ENCODE data around the gene FUOM.

The FUOM gene

DNA sequence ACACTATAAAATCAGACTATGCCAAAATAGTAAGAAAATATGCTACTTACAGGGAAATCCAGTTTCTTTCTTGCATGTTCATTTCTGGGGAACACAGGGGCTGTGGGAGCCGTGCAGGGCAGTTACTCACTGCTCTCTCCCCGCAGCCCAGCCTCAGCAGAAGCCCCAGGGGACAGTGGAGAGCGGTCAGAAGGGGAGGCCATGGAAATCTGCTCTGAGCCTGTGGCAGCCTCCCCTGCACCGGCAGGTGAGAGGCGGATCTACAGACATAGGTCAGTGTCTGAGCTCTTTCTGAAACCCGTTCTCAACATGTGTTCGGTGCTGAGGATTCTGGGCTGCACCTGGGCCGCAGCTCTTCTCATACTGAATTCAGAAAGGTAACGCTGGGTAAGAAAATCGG, 46.2 kb downstream of the FUOM start:
- peaks cover 0 to 7% (median 0%) of the 10 kb centered on the region in 11 experiments; a peak in 6 of 22 replicates for H3K9me3 ChIP-seq (replicated peaks in 1 of 11)
- TF ChIP-seq Cebpa-rat (IDR thresholded peaks at IDR 0.05) = no peak
- H3K4me2 ChIP-seq = no peak overlapping the region
- H4K20me1 ChIP-seq = peaks cover 13 to 65% (median 43%) of the 10 kb centered on the region in 11 experiments; a peak in 21 of 22 replicates
- no peaks in the 10 kb centered on the region for H3K27me3 ChIP-seq
- peaks cover 31 to 48% (median 38%) of the 10 kb centered on the region in 11 experiments for H3K36me3 ChIP-seq
- H3K9ac ChIP-seq = peak overlapping the region in 1 of 11 experiments; percentile 4; a peak in 2 of 22 replicates
- H3K4me1 ChIP-seq = peaks cover 20 to 58% (median 48%) of the 10 kb centered on the region in 10 experiments
- no peak overlapping the region for H3K27ac ChIP-seq
- H3K4me3 ChIP-seq = no peak overlapping the region

DNA sequence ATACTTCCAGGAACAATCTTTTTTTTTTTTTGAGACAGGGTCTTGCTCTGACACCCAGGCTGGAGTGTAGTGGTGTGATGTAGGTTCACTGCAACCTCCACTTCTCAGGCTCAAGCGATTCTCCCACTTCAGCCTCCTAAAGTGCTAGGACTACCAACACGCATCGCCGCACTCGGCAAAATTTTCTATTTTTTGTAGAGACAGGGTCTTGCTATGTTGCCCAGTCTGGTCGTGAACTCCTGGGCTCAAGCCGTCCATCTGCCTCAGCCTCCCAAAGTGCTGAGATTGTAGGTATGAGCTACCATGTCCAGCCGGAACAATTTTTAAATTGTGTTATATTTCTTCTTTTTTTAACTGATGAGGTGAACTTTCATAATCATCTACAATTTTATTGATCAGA, 47.0 kb downstream of the FUOM start:
- TF ChIP-seq Cebpa-rat (IDR thresholded peaks at IDR 0.05) = no peak
- H3K9ac ChIP-seq = no peak overlapping the region
- no peak overlapping the region for H3K27ac ChIP-seq
- H3K4me2 ChIP-seq = no peak overlapping the region
- no peak overlapping the region for H3K4me3 ChIP-seq
- H3K27me3 ChIP-seq = no peaks in the 10 kb centered on the region
- H3K36me3 ChIP-seq = peaks cover 31 to 48% (median 38%) of the 10 kb centered on the region in 11 experiments
- peaks cover 0 to under 1% (median 0%) of the 10 kb centered on the region in 11 experiments; a peak in 4 of 22 replicates for H3K9me3 ChIP-seq (replicated peaks in 1 of 11)
- H3K4me1 ChIP-seq = peaks cover 28 to 64% (median 52%) of the 10 kb centered on the region in 10 experiments
- H4K20me1 ChIP-seq = peaks cover 17 to 73% (median 51%) of the 10 kb centered on the region in 11 experiments; a peak in 21 of 22 replicates

DNA sequence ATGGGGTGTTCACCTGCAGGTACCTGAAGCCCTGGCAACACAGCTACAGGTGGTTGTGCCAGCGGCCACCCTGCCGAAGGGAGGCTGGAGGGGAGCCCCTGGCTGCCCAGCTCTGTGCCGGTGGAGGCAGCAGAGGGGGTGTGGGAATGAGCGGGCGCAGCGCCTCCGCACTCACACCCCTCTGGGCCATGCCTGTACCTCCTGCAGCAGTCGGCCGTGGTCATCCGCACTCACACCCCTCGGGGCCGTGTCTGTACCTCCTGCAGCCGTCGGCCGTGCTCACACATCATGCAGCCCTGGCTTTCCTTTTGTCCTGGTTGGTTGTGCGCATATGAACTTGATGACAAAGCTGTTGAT, 47.4 kb downstream of the FUOM start:
- Histone ChIP-seq H3K4me2 (peak overlapping the region in 9 of 11 experiments; percentile 47 to 97 (median 69); a peak in 12 of 22 replicates), H3K36me3 (peaks cover 31 to 48% (median 39%) of the 10 kb centered on the region in 11 experiments), H3K4me1 (peaks cover 32 to 65% (median 55%) of the 10 kb centered on the region in 10 experiments), H3K9me3 (replicated peaks in 1 of 11) (no peaks in the 10 kb centered on the region), H3K9ac (no peak overlapping the region), H3K27me3 (no peaks in the 10 kb centered on the region), H4K20me1 (peaks cover 21 to 77% (median 55%) of the 10 kb centered on the region in 11 experiments; a peak in 21 of 22 replicates), H3K27ac (no peak overlapping the region), H3K4me3 (no peak overlapping the region)
- no peak for TF ChIP-seq Cebpa-rat (IDR thresholded peaks at IDR 0.05)

DNA sequence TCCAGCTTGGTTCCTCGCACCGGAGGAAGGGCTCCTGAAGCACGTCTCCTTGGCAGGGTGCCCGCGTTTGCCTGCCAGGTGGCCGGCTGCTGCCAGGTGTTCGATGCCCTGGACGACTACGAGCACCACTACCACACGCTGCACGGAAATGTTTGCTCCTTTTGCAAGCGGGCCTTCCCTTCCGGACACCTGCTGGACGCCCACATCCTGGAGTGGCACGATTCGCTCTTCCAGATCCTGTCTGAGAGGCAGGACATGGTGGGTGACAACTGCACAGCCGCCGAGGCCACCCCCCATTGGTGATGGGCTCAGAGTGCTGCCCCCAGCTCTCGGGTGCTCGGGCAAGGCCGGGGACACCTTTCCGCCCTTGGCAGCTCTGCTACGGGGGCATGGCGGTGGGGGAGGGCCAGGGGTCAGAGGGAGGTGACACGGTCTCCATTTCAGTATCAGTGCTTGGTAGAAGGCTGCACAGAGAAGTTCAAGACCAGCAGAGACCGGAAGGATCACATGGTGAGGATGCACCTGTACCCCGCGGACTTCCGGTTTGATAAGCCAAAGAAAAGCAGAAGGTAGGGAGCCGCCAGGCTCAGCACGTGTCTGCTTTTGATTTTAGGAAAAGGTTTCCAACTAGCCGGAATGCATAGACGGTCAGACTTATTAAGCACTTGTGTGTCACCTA, 48.0 kb downstream of the FUOM start:
- no peaks in the 10 kb centered on the region for H3K9me3 ChIP-seq (replicated peaks in 1 of 11)
- H3K27ac ChIP-seq = peak overlapping the region in 1 of 11 experiments; percentile 12; a peak in 1 of 22 replicates
- peaks cover 25 to 82% (median 60%) of the 10 kb centered on the region in 11 experiments; a peak in 21 of 22 replicates for H4K20me1 ChIP-seq
- H3K4me3 ChIP-seq = peak overlapping the region in 7 of 10 experiments; percentile 7 to 100 (median 95); a peak in 6 of 20 replicates
- H3K27me3 ChIP-seq = no peaks in the 10 kb centered on the region
- H3K4me1 ChIP-seq = peaks cover 37 to 65% (median 57%) of the 10 kb centered on the region in 10 experiments
- no peak for TF ChIP-seq Cebpa-rat (IDR thresholded peaks at IDR 0.05)
- H3K9ac ChIP-seq = no peak overlapping the region
- peaks cover 31 to 52% (median 39%) of the 10 kb centered on the region in 11 experiments for H3K36me3 ChIP-seq
- H3K4me2 ChIP-seq = peak overlapping the region; percentile 47 to 97 (median 60); a peak in 21 of 22 replicates

DNA sequence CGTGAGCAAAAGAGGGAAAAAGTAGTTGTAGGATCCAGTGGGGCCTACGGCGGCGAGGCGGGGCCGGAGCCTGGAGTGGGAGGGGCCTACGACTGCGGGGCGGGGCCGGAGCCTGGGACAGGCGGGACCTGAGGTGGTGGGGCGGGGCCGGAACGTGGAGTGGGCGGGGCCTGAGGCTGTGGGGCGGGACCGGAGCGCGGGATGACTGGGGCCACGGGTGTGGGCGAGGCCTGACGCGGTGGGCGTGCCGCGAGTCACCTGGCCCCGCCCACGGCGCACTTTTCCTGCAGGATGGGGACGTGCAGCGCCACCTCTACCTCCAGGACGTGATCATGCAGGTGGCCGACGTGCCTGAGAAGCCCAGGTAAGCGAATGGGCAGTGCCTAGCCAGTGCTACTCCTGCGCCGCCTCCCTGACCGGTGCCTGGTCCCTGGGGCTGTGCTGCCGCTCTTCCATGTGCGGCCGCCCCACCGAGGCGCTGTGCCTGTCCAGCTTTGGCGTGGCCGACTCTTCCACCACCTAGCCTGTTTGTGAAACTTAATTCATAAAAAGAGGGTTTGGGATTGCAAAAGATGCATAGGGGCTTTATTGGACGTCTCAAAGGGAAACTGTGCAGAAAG, 48.6 kb downstream of the FUOM start:
- Histone ChIP-seq H4K20me1 (peaks cover 30 to 87% (median 67%) of the 10 kb centered on the region in 11 experiments; a peak in 21 of 22 replicates), H3K4me1 (peaks cover 39 to 58% (median 51%) of the 10 kb centered on the region in 10 experiments)

DNA sequence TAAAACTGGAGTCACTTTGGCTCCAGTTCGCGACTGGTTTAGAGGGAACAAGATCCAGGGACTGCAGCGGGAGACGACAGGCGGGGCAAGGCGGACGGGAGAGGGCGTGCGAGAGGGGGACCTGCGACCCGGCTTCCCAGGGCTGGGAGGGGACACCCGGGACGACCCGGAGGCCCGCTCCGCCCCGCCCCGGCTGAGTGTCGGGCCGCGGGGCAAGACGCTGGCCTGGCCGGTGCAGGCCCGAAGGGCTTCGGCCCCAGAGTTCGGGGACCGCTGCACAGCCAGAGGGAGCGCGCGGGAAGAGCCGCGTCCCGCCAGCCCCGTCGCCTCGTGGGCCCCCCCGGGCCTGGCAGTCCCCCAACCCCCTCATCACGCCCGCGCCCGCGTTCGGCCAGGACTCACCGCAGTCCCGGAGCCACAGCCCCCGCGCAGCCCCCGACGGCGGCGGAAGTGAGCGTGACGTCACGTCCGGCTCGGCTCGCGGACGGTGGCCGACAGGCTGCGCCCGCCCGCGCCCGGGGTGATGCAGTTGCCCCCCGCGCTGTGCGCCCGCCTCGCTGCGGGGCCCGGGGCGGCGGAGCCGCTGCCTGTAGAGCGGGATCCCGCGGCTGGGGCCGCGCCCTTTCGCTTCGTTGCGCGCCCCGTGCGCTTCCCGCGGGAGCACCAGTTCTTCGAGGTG, 49.3 kb downstream of the FUOM start, which contains the start of the genes TUBGCP2 and ZNF511:
TSS of gene TUBGCP2 (minus strand) at position 452 of the 679 bp plus-strand sequence. CDS start 5,931 bp downstream, outside the sequence.
TSS of gene ZNF511 (plus strand) at position 494 of the 679 bp plus-strand sequence. CDS start at position 524, 30 bp downstream.
- no peaks in the 10 kb centered on the region for H3K27me3 ChIP-seq
- TF ChIP-seq Cebpa-rat (IDR thresholded peaks at IDR 0.05) = no peak
- H3K4me3 ChIP-seq = peak within 1 kb of the TSS; percentile 87 to 100 (median 95)
- H3K9ac ChIP-seq = peak within 1 kb of the TSS; percentile 93 to 98 (median 97)
- peaks cover 37 to 54% (median 47%) of the 10 kb centered on the region in 10 experiments for H3K4me1 ChIP-seq
- peak within 1 kb of the TSS; percentile 89 to 99 (median 95) for H3K4me2 ChIP-seq
- H3K36me3 ChIP-seq = peaks cover 35 to 60% (median 43%) of the 10 kb centered on the region in 11 experiments
- H4K20me1 ChIP-seq = peaks cover 36 to 93% (median 73%) of the 10 kb centered on the region in 11 experiments
- no peaks in the 10 kb centered on the region for H3K9me3 ChIP-seq (replicated peaks in 1 of 11)
- peak within 1 kb of the TSS; percentile 94 to 98 (median 97) for H3K27ac ChIP-seq

More for the DNA sequence above, 48.6 kb downstream of the FUOM start:
- Histone ChIP-seq H3K27ac (peak overlapping the region; percentile 94 to 98 (median 97)), H3K4me3 (peak overlapping the region; percentile 87 to 100 (median 95)), H3K9me3 (replicated peaks in 1 of 11) (no peaks in the 10 kb centered on the region), H3K27me3 (no peaks in the 10 kb centered on the region), H3K4me2 (peak overlapping the region; percentile 89 to 99 (median 95)), H3K36me3 (peaks cover 31 to 54% (median 39%) of the 10 kb centered on the region in 11 experiments), H3K9ac (peak overlapping the region; percentile 93 to 98 (median 97))
- no peak for TF ChIP-seq Cebpa-rat (IDR thresholded peaks at IDR 0.05)

DNA sequence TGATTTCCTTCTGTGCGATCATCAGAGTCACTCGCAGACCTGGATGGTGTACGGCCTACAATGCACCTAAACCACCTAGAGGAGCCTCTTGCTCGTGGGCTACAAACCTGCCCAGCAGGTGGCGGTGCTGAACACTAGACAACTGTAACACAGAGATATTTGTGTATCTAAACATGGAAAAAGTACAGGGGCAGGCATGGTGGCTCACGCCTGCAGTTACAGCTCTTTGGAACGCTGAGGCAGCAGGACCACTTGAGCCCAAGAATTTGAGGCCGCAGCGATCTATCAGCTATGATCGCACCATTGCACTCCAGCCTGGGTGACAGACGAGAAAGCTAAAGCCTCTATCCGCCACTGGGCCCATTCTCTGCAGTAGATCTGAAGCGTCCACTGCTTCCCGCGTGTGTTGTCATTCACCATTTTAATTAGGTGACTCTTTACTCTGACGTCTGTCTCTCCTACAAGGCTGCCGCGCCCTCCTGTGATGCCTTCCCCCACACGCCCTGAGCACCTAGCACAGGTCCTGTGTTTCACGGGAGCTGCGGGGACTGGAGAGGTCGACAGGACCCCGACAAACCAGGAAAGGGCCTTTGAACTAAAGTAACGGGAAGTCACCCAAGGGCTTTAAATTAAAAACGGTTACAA, 49.9 kb downstream of the FUOM start:
- Histone ChIP-seq H3K4me1 (peaks cover 31 to 50% (median 41%) of the 10 kb centered on the region in 10 experiments), H3K9me3 (replicated peaks in 1 of 11) (no peaks in the 10 kb centered on the region), H3K27ac (peak overlapping the region; percentile 94 to 98 (median 97)), H3K4me2 (peak overlapping the region; percentile 89 to 99 (median 95)), H4K20me1 (peaks cover 43 to 93% (median 77%) of the 10 kb centered on the region in 11 experiments), H3K36me3 (peaks cover 37 to 62% (median 46%) of the 10 kb centered on the region in 11 experiments), H3K27me3 (no peaks in the 10 kb centered on the region), H3K4me3 (peak overlapping the region; percentile 87 to 100 (median 95)), H3K9ac (peak overlapping the region; percentile 93 to 98 (median 97))
- TF ChIP-seq Cebpa-rat (IDR thresholded peaks at IDR 0.05) = no peak

DNA sequence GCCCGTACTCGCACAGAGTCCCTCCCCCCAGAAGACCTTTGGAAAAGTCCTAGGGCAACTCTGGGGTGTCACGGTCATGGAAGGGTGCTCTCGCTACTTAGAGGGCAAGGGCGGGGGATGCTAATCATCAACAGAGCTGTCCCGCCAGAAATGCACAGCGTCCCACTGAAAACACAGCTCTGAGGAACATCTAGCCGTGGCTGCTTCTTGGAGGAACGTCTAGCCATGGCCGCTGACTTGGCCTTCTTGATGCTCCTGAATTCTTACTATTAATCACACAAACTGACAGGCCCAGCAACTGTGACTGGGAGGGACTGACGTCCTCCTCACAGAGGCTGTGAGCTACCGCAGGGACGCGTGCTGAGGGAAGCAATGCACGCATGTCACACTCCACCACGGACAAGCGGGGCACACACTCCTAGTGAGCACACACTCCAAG, 50.9 kb downstream of the FUOM start:
- H4K20me1 ChIP-seq = peaks cover 52 to 93% (median 81%) of the 10 kb centered on the region in 11 experiments
- no peaks in the 10 kb centered on the region for H3K27me3 ChIP-seq
- H3K27ac ChIP-seq = peak overlapping the region in 5 of 11 experiments; percentile 94 to 98 (median 96); a peak in 9 of 22 replicates
- peaks cover 37 to 62% (median 47%) of the 10 kb centered on the region in 11 experiments for H3K36me3 ChIP-seq
- H3K9me3 ChIP-seq (replicated peaks in 1 of 11) = no peaks in the 10 kb centered on the region
- TF ChIP-seq Cebpa-rat (IDR thresholded peaks at IDR 0.05) = no peak
- H3K4me3 ChIP-seq = peak overlapping the region; percentile 87 to 100 (median 95); a peak in 10 of 20 replicates
- peaks cover 25 to 50% (median 39%) of the 10 kb centered on the region in 10 experiments for H3K4me1 ChIP-seq
- H3K9ac ChIP-seq = peak overlapping the region; percentile 93 to 98 (median 97); a peak in 17 of 22 replicates
- peak overlapping the region; percentile 89 to 99 (median 95) for H3K4me2 ChIP-seq

All from BLaER1 treated with 17β-estradiol and CSF1 and Interleukin-3, amounts not matched to agents 10 nM and 100 nM (cell line).